AG08396 (cell line): ENCODE data around the gene CALCR.
"Not testable (repeated sequence)": the region's sequence is repeated elsewhere in the genome, so short reads cannot be mapped to it uniquely, and the experiment has no call there.

Source experiments
- DNase-seq: peaks from one replicate; pipeline ENCODE4 v3.0.0; 2012; ENCODE audit warnings: low spot score, mixed read lengths

CALCR gene

GRCh38 chr7:93559639-93560491 lies 14.7 kb downstream of the CALCR start:
- no peak for DNase-seq

- DNase-seq: no peak
Observed at GRCh38 chr7:93558705-93559614, 15.6 kb downstream of the CALCR start.

- DNase-seq: no peak
Observed at GRCh38 chr7:93551931-93552330, 22.6 kb downstream of the CALCR start.

GRCh38 chr7:93551063-93551895 lies 23.2 kb downstream of the CALCR start:
- peak; percentile 12 for DNase-seq

- DNase-seq: no peak
Observed at GRCh38 chr7:93547716-93548115, 26.8 kb downstream of the CALCR start.

- no peak for DNase-seq
Observed at GRCh38 chr7:93544691-93545090, 29.8 kb downstream of the CALCR start.

GRCh38 chr7:93538061-93538460 lies 36.5 kb downstream of the CALCR start:
- DNase-seq: no peak

GRCh38 chr7:93535616-93536015 lies 38.9 kb downstream of the CALCR start:
- no peak for DNase-seq

- DNase-seq: no peak
Observed at GRCh38 chr7:93530701-93531100, 43.8 kb downstream of the CALCR start.

- DNase-seq: no peak
Observed at GRCh38 chr7:93516834-93517233, 57.7 kb downstream of the CALCR start.

- no peak for DNase-seq
Observed at GRCh38 chr7:93515144-93515543, 59.4 kb downstream of the CALCR start.

- DNase-seq: no peak
Observed at GRCh38 chr7:93509303-93509702, 65.2 kb downstream of the CALCR start.

- DNase-seq: no peak
Observed at GRCh38 chr7:93503088-93503487, 71.4 kb downstream of the CALCR start.

- DNase-seq: not testable (repeated sequence)
Observed at GRCh38 chr7:93491860-93492259, 82.7 kb downstream of the CALCR start.

GRCh38 chr7:93476491-93477344 lies 97.8 kb downstream of the CALCR start:
- DNase-seq: no peak

GRCh38 chr7:93475811-93476210 lies 98.7 kb downstream of the CALCR start:
- DNase-seq: no peak

GRCh38 chr7:93471456-93471855 lies 103.1 kb downstream of the CALCR start:
- DNase-seq: no peak

GRCh38 chr7:93463764-93464163 lies 110.8 kb downstream of the CALCR start:
- DNase-seq: no peak

GRCh38 chr7:93461350-93461749 lies 113.2 kb downstream of the CALCR start:
- DNase-seq: no peak

GRCh38 chr7:93453262-93453661 lies 121.3 kb downstream of the CALCR start:
- no peak for DNase-seq

GRCh38 chr7:93448176-93448575 lies 126.3 kb downstream of the CALCR start:
- DNase-seq: no peak
